CD4-positive, CD25-positive, alpha-beta regulatory T cell (primary cell): Measurements from ENCODE around the gene FGF12. TPM values are rescaled to one million over a fixed set of nuclear protein-coding genes. Genes with fewer than 3 reads are reported as not detected.
"Not testable (repeated sequence)": the region's sequence is repeated elsewhere in the genome, so short reads cannot be mapped to it uniquely, and the experiment has no call there.

Experiments
- ATAC-seq, 2 donors: fragments of 150-1000 bp; cut with Tn5 transposase; one replicate each; pipeline ENCODE4 v1.10.0; 2021; ENCODE audit warnings: low read depth in 2 of 2, moderate number of reproducible peaks in 2 of 2, moderate library complexity in 1 of 2
- DNase-seq, 3 donors: peaks; one replicate each; pipeline versions ENCODE4 v3.0.0 to v3.0.0-alpha.2; 2012 to 2022; ENCODE audit warnings: mixed read lengths in 1 of 3
- H3K27ac ChIP-seq: one replicate; pipeline ENCODE4 v1.7.0; 2013; ENCODE audit warnings: mild to moderate bottlenecking, low read length; ENCODE audit not compliant: insufficient read depth, poor library complexity, severe bottlenecking
- H3K27me3 ChIP-seq: one replicate; pipeline ENCODE4 v1.7.0; 2013; ENCODE audit warnings: low read length; ENCODE audit not compliant: control insufficient read depth, insufficient read depth
- H3K36me3 ChIP-seq: one replicate; pipeline ENCODE4 v1.7.0; 2013; ENCODE audit warnings: mild to moderate bottlenecking, low read length, moderate library complexity; ENCODE audit not compliant: control insufficient read depth, insufficient read depth
- H3K4me1 ChIP-seq: 2 replicates; pipeline ENCODE4 v1.7.0; 2013; ENCODE audit warnings: mild to moderate bottlenecking, low read length; ENCODE audit not compliant: insufficient read depth, control insufficient read depth, poor library complexity, severe bottlenecking
- H3K4me3 ChIP-seq: one replicate; pipeline ENCODE4 v1.7.0; 2013; ENCODE audit warnings: low read depth, mild to moderate bottlenecking, low read length, moderate library complexity
- H3K9me3 ChIP-seq, 2 experiments: 1 replicate in 1 of 2; 2 replicates in 1 of 2; pipeline ENCODE4 v1.7.0; 2013; ENCODE audit warnings: low read length in 2 of 2, mild to moderate bottlenecking in 1 of 2, moderate library complexity in 1 of 2; ENCODE audit not compliant: control insufficient read depth in 2 of 2
- H3K27ac Mint-ChIP-seq, 3 donors: one replicate each; pipeline ENCODE4 v1.8.0; 2020 to 2022; ENCODE audit warnings: mild to moderate bottlenecking in 3 of 3, mixed read lengths in 3 of 3, moderate library complexity in 2 of 3
- H3K27me3 Mint-ChIP-seq: one replicate; pipeline ENCODE4 v1.8.0; 2022; ENCODE audit warnings: mild to moderate bottlenecking, mixed read lengths
- H3K36me3 Mint-ChIP-seq: one replicate; pipeline ENCODE4 v1.8.0; 2020; ENCODE audit warnings: mixed read lengths
- H3K4me1 Mint-ChIP-seq, 4 donors: one replicate each; pipeline ENCODE4 v1.8.0; 2020 to 2022; ENCODE audit warnings: mixed read lengths in 4 of 4, mild to moderate bottlenecking in 1 of 4
- H3K4me3 Mint-ChIP-seq, 4 donors: one replicate each; pipeline ENCODE4 v1.8.0; 2020 to 2022; ENCODE audit warnings: mild to moderate bottlenecking in 4 of 4, mixed read lengths in 4 of 4, moderate library complexity in 3 of 4
- H3K9me3 Mint-ChIP-seq, 7 donors: one replicate each; pipeline ENCODE4 v1.8.0; 2020 to 2022; ENCODE audit warnings: mixed read lengths in 7 of 7, mild to moderate bottlenecking in 3 of 7, moderate library complexity in 2 of 7
- polyA plus RNA-seq, 4 donors: library from polyadenylated mRNA; unstranded; fragments of 300-500 nt; fragmentation: Illumina TruSeq; gene quantifications; one replicate each; pipeline ENCODE4 v1.2.3, GENCODE V29; 2021
- total RNA-seq: library from RNA; stranded (reverse); gene quantifications from one replicate; pipeline ENCODE4 v1.2.3, GENCODE V29; 2022

FGF12 gene
- total RNA-seq (not detected), polyA plus RNA-seq (not detected)

GRCh38 chr3:192727032-192727847, at the start of gene FGF12:
Gene FGF12 (minus strand): TSS chr3:192727541.
- peak in 1 of 3 donors; percentile 3 for DNase-seq
- Histone ChIP-seq H3K36me3 (no peaks in the 10 kb centered on the region), H3K27me3 (peaks cover 4% of the 10 kb centered on the region), H3K4me1 (no peaks in the 10 kb centered on the region), H3K9me3 (no peaks in the 10 kb centered on the region), H3K27ac (no peak within 1 kb of the TSS), H3K4me3 (no peak within 1 kb of the TSS)
- ATAC-seq: no peak
- peaks cover 25% of the 10 kb centered on the region for H3K27me3 Mint-ChIP-seq
- peaks cover 0 to 4% (median 1%) of the 10 kb centered on the region in 4 donors for H3K4me1 Mint-ChIP-seq
- no peaks in the 10 kb centered on the region for H3K36me3 Mint-ChIP-seq
- H3K9me3 Mint-ChIP-seq: peaks cover 0 to 4% (median 0%) of the 10 kb centered on the region in 7 donors
- peak within 1 kb of the TSS in 1 of 4 donors; percentile 9 for H3K4me3 Mint-ChIP-seq
- peak within 1 kb of the TSS in 1 of 3 donors; percentile 70 for H3K27ac Mint-ChIP-seq

- DNase-seq, H3K36me3 ChIP-seq, H3K27ac Mint-ChIP-seq, H3K27me3 ChIP-seq, H3K36me3 Mint-ChIP-seq, H3K27ac ChIP-seq, H3K4me3 ChIP-seq, H3K4me1 Mint-ChIP-seq, ATAC-seq, H3K9me3 ChIP-seq, H3K27me3 Mint-ChIP-seq, H3K4me1 ChIP-seq: not testable (repeated sequence)
- peak overlapping the region in 1 of 4 donors; percentile 65 for H3K4me3 Mint-ChIP-seq
- H3K9me3 Mint-ChIP-seq: peaks cover 0 to 20% (median 5%) of the 10 kb centered on the region in 7 donors
Observed at GRCh38 chr3:192774341-192774740, 47.0 kb upstream of the FGF12 start.

GRCh38 chr3:192772240-192772894, 45.0 kb upstream of the FGF12 start:
- Histone ChIP-seq H3K27me3 (no peaks in the 10 kb centered on the region), H3K9me3 (peaks cover 5 to 6% of the 10 kb centered on the region in 2 experiments), H3K36me3 (no peaks in the 10 kb centered on the region), H3K4me3 (no peak overlapping the region), H3K27ac (no peak overlapping the region), H3K4me1 (no peaks in the 10 kb centered on the region)
- H3K27me3 Mint-ChIP-seq: peaks cover 5% of the 10 kb centered on the region
- ATAC-seq: no peak
- peaks cover 0 to 20% (median 5%) of the 10 kb centered on the region in 7 donors for H3K9me3 Mint-ChIP-seq
- H3K36me3 Mint-ChIP-seq: no peaks in the 10 kb centered on the region
- DNase-seq: no peak
- no peak overlapping the region for H3K27ac Mint-ChIP-seq
- no peaks in the 10 kb centered on the region for H3K4me1 Mint-ChIP-seq
- H3K4me3 Mint-ChIP-seq: no peak overlapping the region

GRCh38 chr3:192758654-192759053, 31.3 kb upstream of the FGF12 start:
- H3K4me1 Mint-ChIP-seq: no peaks in the 10 kb centered on the region
- H3K4me3 Mint-ChIP-seq: no peak overlapping the region
- Histone ChIP-seq H3K4me3 (no peak overlapping the region), H3K27me3 (no peaks in the 10 kb centered on the region), H3K36me3 (no peaks in the 10 kb centered on the region), H3K4me1 (no peaks in the 10 kb centered on the region), H3K27ac (no peak overlapping the region), H3K9me3 (no peaks in the 10 kb centered on the region)
- DNase-seq (no peak), ATAC-seq (no peak)
- H3K36me3 Mint-ChIP-seq: no peaks in the 10 kb centered on the region
- H3K27ac Mint-ChIP-seq: no peak overlapping the region
- no peaks in the 10 kb centered on the region for H3K27me3 Mint-ChIP-seq
- peaks cover 0 to 11% (median 0%) of the 10 kb centered on the region in 7 donors for H3K9me3 Mint-ChIP-seq

- peaks cover 0 to 4% (median 0%) of the 10 kb centered on the region in 7 donors for H3K9me3 Mint-ChIP-seq
- H3K27me3 ChIP-seq: no peaks in the 10 kb centered on the region
- H3K4me1 ChIP-seq: no peaks in the 10 kb centered on the region
- H3K27ac Mint-ChIP-seq: no peak overlapping the region
- no peak overlapping the region for H3K4me3 ChIP-seq
- no peaks in the 10 kb centered on the region for H3K4me1 Mint-ChIP-seq
- DNase-seq (no peak), ATAC-seq (no peak)
- no peaks in the 10 kb centered on the region for H3K36me3 Mint-ChIP-seq
- H3K4me3 Mint-ChIP-seq: no peak overlapping the region
- H3K9me3 ChIP-seq: no peaks in the 10 kb centered on the region
- H3K27ac ChIP-seq: no peak overlapping the region
- H3K27me3 Mint-ChIP-seq: no peaks in the 10 kb centered on the region
- H3K36me3 ChIP-seq: no peaks in the 10 kb centered on the region
Observed at GRCh38 chr3:192751148-192751547, 23.8 kb upstream of the FGF12 start.

GRCh38 chr3:192750201-192750600, 22.9 kb upstream of the FGF12 start:
- Mint-ChIP-seq H3K27ac (no peak overlapping the region), H3K9me3 (peaks cover 0 to 6% (median 1%) of the 10 kb centered on the region in 7 donors), H3K27me3 (no peaks in the 10 kb centered on the region), H3K4me3 (no peak overlapping the region), H3K36me3 (no peaks in the 10 kb centered on the region), H3K4me1 (no peaks in the 10 kb centered on the region)
- ATAC-seq: no peak
- Histone ChIP-seq H3K27ac (no peak overlapping the region), H3K9me3 (no peaks in the 10 kb centered on the region), H3K36me3 (no peaks in the 10 kb centered on the region), H3K27me3 (no peaks in the 10 kb centered on the region), H3K4me3 (no peak overlapping the region), H3K4me1 (no peaks in the 10 kb centered on the region)
- DNase-seq: no peak

- H3K36me3 Mint-ChIP-seq: no peaks in the 10 kb centered on the region
- H3K27ac Mint-ChIP-seq: no peak overlapping the region
Observed at GRCh38 chr3:192747746-192748145, 20.4 kb upstream of the FGF12 start.

More at GRCh38 chr3:192747746-192748145, 20.4 kb upstream of the FGF12 start:
- ATAC-seq (no peak), DNase-seq (no peak)
- Histone ChIP-seq H3K27ac (no peak overlapping the region), H3K9me3 (no peaks in the 10 kb centered on the region), H3K4me3 (no peak overlapping the region), H3K4me1 (no peaks in the 10 kb centered on the region), H3K36me3 (no peaks in the 10 kb centered on the region), H3K27me3 (no peaks in the 10 kb centered on the region)
- peaks cover 0 to 6% (median 0%) of the 10 kb centered on the region in 7 donors for H3K9me3 Mint-ChIP-seq
- H3K4me1 Mint-ChIP-seq: no peaks in the 10 kb centered on the region
- no peak overlapping the region for H3K4me3 Mint-ChIP-seq
- no peaks in the 10 kb centered on the region for H3K27me3 Mint-ChIP-seq
